GM23338 (cell line): ENCODE measurements around the gene NEURL1B. TPM values are rescaled to one million over a fixed set of nuclear protein-coding genes. Genes with fewer than 3 reads are reported as not detected.

Experiments used
- ZNF331 ChIP-seq: fragments of 250-450 bp; sonication (Bioruptor Pico); IDR thresholded peaks from 2 replicates; pipeline ENCODE4 v1.5.0; 2020; ENCODE audit warnings: low read depth, mild to moderate bottlenecking, moderate library complexity
- polyA plus RNA-seq: library from polyadenylated mRNA; unstranded; fragments of >200 nt; fragmentation: Nextera tagmentation; extraction: Ambion mirVana; gene quantifications from 2 replicates; pipeline ENCODE4 v1.2.1, GENCODE V29; 2016
- total RNA-seq: library from RNA; depleted of rRNA; stranded (reverse); fragments of >200 nt; shearing (Covaris generic); gene quantifications from 2 replicates; pipeline ENCODE4 v1.2.3, GENCODE V29; 2014
- TF ChIP-seq, protein P1 (sequence below): fragments of 250-450 bp; sonication (Bioruptor Pico); IDR thresholded peaks from 2 replicates; pipeline ENCODE4 v1.5.0; 2020; ENCODE audit warnings: mild to moderate bottlenecking, moderate library complexity
- TF ChIP-seq, protein P2 (sequence below): IDR thresholded peaks from one replicate; pipeline ENCODE4 v1.6.1; 2018; ENCODE audit warnings: antibody characterized with exemption; ENCODE audit not compliant: unreplicated experiment

Gene NEURL1B
- total and polyA plus RNA-seq, 2 experiments from 2014 or later = 1.9 to 13.3 TPM

DNA sequence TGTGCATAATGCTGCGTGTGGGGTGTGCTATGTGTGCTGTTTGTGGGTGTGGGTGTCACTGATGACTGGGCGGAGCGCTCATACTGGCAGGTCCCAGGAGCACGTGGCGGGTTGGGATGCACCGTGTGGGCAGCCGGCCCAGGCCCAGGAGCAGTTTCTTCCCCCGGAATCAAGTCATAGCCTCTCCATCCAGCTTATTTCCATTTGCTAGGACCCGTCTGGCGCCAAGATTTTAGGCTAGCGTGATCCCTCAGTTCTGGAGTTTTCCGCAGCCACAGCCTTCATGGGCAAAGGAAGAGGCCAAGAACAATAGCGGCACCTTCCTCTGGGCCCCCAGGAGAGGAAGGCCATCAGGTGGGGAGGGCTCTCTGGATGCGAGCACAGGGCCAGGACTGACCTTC, 43.3 kb upstream of the NEURL1B start (continued):
- TF ChIP-seq, protein P1, sequence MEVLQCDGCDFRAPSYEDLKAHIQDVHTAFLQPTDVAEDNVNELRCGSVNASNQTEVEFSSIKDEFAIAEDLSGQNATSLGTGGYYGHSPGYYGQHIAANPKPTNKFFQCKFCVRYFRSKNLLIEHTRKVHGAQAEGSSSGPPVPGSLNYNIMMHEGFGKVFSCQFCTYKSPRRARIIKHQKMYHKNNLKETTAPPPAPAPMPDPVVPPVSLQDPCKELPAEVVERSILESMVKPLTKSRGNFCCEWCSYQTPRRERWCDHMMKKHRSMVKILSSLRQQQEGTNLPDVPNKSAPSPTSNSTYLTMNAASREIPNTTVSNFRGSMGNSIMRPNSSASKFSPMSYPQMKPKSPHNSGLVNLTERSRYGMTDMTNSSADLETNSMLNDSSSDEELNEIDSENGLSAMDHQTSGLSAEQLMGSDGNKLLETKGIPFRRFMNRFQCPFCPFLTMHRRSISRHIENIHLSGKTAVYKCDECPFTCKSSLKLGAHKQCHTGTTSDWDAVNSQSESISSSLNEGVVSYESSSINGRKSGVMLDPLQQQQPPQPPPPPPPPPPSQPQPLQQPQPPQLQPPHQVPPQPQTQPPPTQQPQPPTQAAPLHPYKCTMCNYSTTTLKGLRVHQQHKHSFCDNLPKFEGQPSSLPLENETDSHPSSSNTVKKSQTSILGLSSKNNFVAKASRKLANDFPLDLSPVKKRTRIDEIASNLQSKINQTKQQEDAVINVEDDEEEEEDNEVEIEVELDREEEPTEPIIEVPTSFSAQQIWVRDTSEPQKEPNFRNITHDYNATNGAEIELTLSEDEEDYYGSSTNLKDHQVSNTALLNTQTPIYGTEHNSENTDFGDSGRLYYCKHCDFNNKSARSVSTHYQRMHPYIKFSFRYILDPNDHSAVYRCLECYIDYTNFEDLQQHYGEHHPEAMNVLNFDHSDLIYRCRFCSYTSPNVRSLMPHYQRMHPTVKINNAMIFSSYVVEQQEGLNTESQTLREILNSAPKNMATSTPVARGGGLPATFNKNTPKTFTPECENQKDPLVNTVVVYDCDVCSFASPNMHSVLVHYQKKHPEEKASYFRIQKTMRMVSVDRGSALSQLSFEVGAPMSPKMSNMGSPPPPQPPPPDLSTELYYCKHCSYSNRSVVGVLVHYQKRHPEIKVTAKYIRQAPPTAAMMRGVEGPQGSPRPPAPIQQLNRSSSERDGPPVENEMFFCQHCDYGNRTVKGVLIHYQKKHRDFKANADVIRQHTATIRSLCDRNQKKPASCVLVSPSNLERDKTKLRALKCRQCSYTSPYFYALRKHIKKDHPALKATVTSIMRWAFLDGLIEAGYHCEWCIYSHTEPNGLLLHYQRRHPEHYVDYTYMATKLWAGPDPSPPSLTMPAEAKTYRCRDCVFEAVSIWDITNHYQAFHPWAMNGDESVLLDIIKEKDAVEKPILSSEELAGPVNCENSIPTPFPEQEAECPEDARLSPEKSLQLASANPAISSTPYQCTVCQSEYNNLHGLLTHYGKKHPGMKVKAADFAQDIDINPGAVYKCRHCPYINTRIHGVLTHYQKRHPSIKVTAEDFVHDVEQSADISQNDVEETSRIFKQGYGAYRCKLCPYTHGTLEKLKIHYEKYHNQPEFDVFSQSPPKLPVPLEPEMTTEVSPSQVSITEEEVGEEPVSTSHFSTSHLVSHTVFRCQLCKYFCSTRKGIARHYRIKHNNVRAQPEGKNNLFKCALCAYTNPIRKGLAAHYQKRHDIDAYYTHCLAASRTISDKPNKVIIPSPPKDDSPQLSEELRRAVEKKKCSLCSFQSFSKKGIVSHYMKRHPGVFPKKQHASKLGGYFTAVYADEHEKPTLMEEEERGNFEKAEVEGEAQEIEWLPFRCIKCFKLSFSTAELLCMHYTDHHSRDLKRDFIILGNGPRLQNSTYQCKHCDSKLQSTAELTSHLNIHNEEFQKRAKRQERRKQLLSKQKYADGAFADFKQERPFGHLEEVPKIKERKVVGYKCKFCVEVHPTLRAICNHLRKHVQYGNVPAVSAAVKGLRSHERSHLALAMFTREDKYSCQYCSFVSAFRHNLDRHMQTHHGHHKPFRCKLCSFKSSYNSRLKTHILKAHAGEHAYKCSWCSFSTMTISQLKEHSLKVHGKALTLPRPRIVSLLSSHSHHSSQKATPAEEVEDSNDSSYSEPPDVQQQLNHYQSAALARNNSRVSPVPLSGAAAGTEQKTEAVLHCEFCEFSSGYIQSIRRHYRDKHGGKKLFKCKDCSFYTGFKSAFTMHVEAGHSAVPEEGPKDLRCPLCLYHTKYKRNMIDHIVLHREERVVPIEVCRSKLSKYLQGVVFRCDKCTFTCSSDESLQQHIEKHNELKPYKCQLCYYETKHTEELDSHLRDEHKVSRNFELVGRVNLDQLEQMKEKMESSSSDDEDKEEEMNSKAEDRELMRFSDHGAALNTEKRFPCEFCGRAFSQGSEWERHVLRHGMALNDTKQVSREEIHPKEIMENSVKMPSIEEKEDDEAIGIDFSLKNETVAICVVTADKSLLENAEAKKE (CRISPR knock-in tag) = no peak
- TF ChIP-seq ZNF331 (CRISPR knock-in tag) = no peak
- TF ChIP-seq, protein P2, sequence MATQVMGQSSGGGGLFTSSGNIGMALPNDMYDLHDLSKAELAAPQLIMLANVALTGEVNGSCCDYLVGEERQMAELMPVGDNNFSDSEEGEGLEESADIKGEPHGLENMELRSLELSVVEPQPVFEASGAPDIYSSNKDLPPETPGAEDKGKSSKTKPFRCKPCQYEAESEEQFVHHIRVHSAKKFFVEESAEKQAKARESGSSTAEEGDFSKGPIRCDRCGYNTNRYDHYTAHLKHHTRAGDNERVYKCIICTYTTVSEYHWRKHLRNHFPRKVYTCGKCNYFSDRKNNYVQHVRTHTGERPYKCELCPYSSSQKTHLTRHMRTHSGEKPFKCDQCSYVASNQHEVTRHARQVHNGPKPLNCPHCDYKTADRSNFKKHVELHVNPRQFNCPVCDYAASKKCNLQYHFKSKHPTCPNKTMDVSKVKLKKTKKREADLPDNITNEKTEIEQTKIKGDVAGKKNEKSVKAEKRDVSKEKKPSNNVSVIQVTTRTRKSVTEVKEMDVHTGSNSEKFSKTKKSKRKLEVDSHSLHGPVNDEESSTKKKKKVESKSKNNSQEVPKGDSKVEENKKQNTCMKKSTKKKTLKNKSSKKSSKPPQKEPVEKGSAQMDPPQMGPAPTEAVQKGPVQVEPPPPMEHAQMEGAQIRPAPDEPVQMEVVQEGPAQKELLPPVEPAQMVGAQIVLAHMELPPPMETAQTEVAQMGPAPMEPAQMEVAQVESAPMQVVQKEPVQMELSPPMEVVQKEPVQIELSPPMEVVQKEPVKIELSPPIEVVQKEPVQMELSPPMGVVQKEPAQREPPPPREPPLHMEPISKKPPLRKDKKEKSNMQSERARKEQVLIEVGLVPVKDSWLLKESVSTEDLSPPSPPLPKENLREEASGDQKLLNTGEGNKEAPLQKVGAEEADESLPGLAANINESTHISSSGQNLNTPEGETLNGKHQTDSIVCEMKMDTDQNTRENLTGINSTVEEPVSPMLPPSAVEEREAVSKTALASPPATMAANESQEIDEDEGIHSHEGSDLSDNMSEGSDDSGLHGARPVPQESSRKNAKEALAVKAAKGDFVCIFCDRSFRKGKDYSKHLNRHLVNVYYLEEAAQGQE = no peak
